HG03521 (cell line): ENCODE data around the gene SLC25A2.
"Not testable (repeated sequence)": the region's sequence is repeated elsewhere in the genome, so short reads cannot be mapped to it uniquely, and the experiment has no call there.

Source experiments
- ATAC-seq: cut with Tn5 transposase; IDR thresholded peaks from one replicate; pipeline ENCODE4 v1.9.1; 2021; ENCODE audit warnings: mild to moderate bottlenecking, moderate library complexity; ENCODE audit not compliant: unreplicated experiment

Gene SLC25A2

GRCh38 chr5:141316963-141317362, 13.1 kb upstream of the SLC25A2 start:
- ATAC-seq: not testable (repeated sequence)

GRCh38 chr5:141313711-141314110, 9.9 kb upstream of the SLC25A2 start:
- ATAC-seq: no peak

GRCh38 chr5:141306630-141307029, 2.8 kb upstream of the SLC25A2 start:
- ATAC-seq: no peak

- no peak for ATAC-seq
Observed at GRCh38 chr5:141298376-141298775, 5.5 kb downstream of the SLC25A2 start.

- ATAC-seq: no peak
Observed at GRCh38 chr5:141272906-141273305, 30.9 kb downstream of the SLC25A2 start.

- ATAC-seq: no peak
Observed at GRCh38 chr5:141269195-141269594, 34.7 kb downstream of the SLC25A2 start.

GRCh38 chr5:141261238-141261546, 42.7 kb downstream of the SLC25A2 start:
- ATAC-seq: no peak

- ATAC-seq: no peak
Observed at GRCh38 chr5:141260458-141261237, 43.2 kb downstream of the SLC25A2 start.

GRCh38 chr5:141258948-141259347, 44.9 kb downstream of the SLC25A2 start:
- ATAC-seq: no peak

- no peak for ATAC-seq
Observed at GRCh38 chr5:141258464-141258863, 45.4 kb downstream of the SLC25A2 start.
